Activated CD4-positive, alpha-beta T cell treated with anti-CD3 and anti-CD28 coated beads for 36 hours (primary cell): ENCODE results near the gene TALDO1. TPM values are rescaled to one million over a fixed set of nuclear protein-coding genes. Genes with fewer than 3 reads are reported as not detected.

Source experiments
- ATAC-seq: fragments of 200-7000 bp; cut with Tn5 transposase; one replicate; pipeline ENCODE4 v1.10.0; 2021; ENCODE audit warnings: mild to moderate bottlenecking, moderate library complexity
- CTCF ChIA-PET: fragments of 350-600 bp; sonication (Branson Sonifier 250); formaldehyde crosslinking; loops from one replicate; lab custom pipeline; 2021; ENCODE audit warnings: antibody characterized with exemption; lab: Charles Lee
- POLR2A ChIA-PET: fragments of 350-600 bp; sonication (Branson Sonifier 250); formaldehyde crosslinking; loops from one replicate; lab custom pipeline; 2021; ENCODE audit warnings: antibody characterized with exemption, inconsistent platforms; lab: Charles Lee
- DNase-seq: peaks from one replicate; pipeline ENCODE4 v3.0.0-alpha.2; 2020
- H3K27ac Mint-ChIP-seq: one replicate; pipeline ENCODE4 v1.8.0; 2021; ENCODE audit warnings: mixed read lengths
- H3K27me3 Mint-ChIP-seq: one replicate; pipeline ENCODE4 v1.8.0; 2021; ENCODE audit warnings: mixed read lengths
- H3K36me3 Mint-ChIP-seq: one replicate; pipeline ENCODE4 v1.8.0; 2021; ENCODE audit warnings: low read depth, mixed read lengths
- H3K4me1 Mint-ChIP-seq: one replicate; pipeline ENCODE4 v1.8.0; 2021; ENCODE audit warnings: mixed read lengths
- H3K4me3 Mint-ChIP-seq: one replicate; pipeline ENCODE4 v1.8.0; 2021; ENCODE audit warnings: mild to moderate bottlenecking, moderate library complexity, mixed read lengths
- H3K9me3 Mint-ChIP-seq: one replicate; pipeline ENCODE4 v1.8.0; 2021; ENCODE audit warnings: low read depth, mixed read lengths
- intact Hi-C, 2 experiments: fragments of 100-400 bp; cut with DNase I in 1 of 2; cut with micrococcal nuclease in 1 of 2; formaldehyde crosslinking; loops; one replicate each; pipeline versions ENCODE4 v1.14.2 to v1.15.1; 2022 to 2024; cut with DNase I, micrococcal nuclease
- total RNA-seq, 2 experiments: library from RNA; stranded (reverse); gene quantifications; one replicate each; pipeline ENCODE4 v1.2.3, GENCODE V29; 2021

Gene TALDO1
- total RNA-seq, 2 experiments from 2014 or later: 239 to 246 TPM

DNA sequence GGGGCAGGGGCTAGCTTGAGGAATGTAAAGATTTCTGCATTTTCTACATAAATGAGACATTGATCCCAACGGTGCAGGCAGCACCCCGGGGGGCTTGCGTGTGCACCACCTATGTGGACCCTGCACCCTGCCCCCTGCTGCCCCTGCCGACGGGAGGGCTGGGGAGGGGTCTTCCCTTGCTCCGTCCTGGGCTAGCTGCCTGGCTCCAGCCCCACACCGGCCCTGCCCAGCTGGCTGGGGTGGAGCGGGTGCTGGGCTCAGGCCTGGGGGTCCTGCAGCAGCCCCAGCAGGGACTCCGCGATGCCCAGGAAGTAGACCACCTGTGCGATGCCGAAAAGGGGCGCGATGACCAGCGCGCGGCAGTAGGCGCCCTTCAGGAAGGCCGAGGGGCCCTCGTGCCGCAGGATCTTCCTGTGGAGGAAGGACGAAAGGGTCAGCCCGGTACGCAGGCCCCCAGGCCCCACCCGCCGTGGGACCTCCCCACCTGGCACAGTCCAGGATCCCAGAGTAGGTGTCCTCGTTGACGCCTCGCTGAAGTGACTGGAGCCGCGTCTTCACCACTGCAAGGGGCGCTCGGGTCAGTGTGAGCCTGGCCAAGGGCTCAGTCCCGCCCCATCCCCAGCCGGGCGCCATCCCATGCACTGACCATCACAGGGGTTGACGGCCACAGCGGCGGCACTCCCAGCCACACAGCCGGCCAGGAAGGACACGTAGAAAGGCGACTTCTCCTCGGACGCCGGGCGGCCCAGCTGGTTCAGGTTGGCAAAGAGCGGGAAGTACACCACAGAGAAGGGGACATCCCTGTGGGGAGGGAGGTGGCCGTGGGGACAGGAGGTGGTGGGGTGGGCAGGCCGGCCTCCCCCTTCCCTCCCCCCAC lies 44.6 kb downstream of the TALDO1 start:
- ChIA-PET POLR2A (no interaction called here), CTCF (no interaction called here)
- peaks cover 12% of the 10 kb centered on the region for H3K4me1 Mint-ChIP-seq
- H3K27me3 Mint-ChIP-seq: no peaks in the 10 kb centered on the region
- DNase-seq: no peak
- H3K4me3 Mint-ChIP-seq: no peak overlapping the region
- intact Hi-C loops: loop anchor here in 1 of 2 experiments (10.0 kb wide), 1 partner anchor 217 kb away; the partner anchor contains the start of gene PHRF1
- peaks cover 17% of the 10 kb centered on the region for H3K36me3 Mint-ChIP-seq
- H3K27ac Mint-ChIP-seq: no peak overlapping the region
- ATAC-seq: no peak
- H3K9me3 Mint-ChIP-seq: no peaks in the 10 kb centered on the region

DNA sequence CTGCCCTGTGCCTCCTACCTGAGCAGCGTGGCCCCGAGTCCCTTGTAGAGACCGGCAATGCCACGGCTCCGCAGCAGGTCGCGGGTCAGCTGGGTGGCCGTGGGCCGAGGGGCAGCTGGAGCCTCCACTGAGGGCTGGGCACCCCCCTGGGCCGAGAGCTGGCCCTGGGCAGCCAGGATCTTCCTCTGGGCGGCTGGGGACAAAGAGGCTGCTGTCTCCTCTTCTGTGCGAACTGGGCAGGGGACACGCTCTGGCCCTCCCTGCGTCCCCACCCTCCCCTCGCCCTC lies 45.2 kb downstream of the TALDO1 start:
- peaks cover 13% of the 10 kb centered on the region for H3K4me1 Mint-ChIP-seq
- intact Hi-C loops: loop anchor here in 1 of 2 experiments (10.0 kb wide), 1 partner anchor 218 kb away; the partner anchor contains the start of gene PHRF1
- POLR2A ChIA-PET: no interaction called here
- no peak for DNase-seq
- H3K9me3 Mint-ChIP-seq: no peaks in the 10 kb centered on the region
- no peak overlapping the region for H3K27ac Mint-ChIP-seq
- CTCF ChIA-PET: no interaction called here
- no peak overlapping the region for H3K4me3 Mint-ChIP-seq
- peaks cover 17% of the 10 kb centered on the region for H3K36me3 Mint-ChIP-seq
- no peak for ATAC-seq
- H3K27me3 Mint-ChIP-seq: no peaks in the 10 kb centered on the region

DNA sequence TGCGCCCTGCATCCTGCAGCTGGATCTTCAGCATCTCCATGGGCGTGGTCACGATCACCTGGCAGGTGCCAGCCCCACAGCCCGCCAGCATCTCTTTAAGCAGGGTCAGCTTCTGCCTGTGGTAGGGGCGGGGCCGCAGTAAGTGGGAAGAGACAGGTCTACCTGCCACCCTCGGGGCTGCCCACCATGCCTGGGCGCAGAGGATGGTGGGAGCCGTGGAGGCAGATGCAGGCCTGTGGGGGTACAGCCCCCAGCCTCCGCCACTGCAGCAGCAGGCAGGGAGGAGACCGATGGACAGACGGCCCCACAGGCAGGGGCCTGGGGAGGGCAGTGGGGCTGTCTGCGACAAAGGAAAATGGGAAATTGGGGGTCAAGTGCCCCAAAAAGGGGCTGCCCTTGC lies 45.6 kb downstream of the TALDO1 start:
- DNase-seq (no peak), ATAC-seq (no peak)
- Mint-ChIP-seq H3K36me3 (peaks cover 17% of the 10 kb centered on the region), H3K27ac (no peak overlapping the region), H3K4me1 (peaks cover 13% of the 10 kb centered on the region), H3K27me3 (no peaks in the 10 kb centered on the region), H3K4me3 (no peak overlapping the region), H3K9me3 (no peaks in the 10 kb centered on the region)
- intact Hi-C loops: loop anchor here in 1 of 2 experiments (10.0 kb wide), 1 partner anchor 218 kb away; the partner anchor contains the start of gene PHRF1
- POLR2A ChIA-PET: no interaction called here
- CTCF ChIA-PET: no interaction called here

DNA sequence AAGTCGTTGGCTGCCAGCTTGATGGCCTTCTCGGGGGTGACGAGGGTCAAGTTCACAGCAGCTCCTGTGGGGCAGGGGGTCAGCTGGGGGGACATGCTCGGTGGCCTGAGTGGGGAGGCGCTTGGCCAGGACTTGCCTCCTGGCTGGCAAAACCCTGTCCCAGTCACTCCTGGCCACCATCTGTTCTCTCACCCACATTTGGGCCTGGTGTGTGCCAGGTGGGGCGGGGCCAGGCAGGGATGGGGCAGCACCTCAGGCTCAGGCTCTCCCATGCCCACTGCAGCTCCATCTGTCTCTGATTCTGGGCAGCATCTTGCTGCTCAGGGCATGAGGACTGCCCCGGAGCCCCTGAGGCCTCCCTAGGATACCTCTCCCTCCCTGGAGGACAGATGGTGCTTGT lies 46.3 kb downstream of the TALDO1 start:
- POLR2A ChIA-PET: no interaction called here
- Mint-ChIP-seq H3K27me3 (no peaks in the 10 kb centered on the region), H3K4me3 (no peak overlapping the region), H3K36me3 (peaks cover 17% of the 10 kb centered on the region), H3K27ac (no peak overlapping the region), H3K9me3 (no peaks in the 10 kb centered on the region), H3K4me1 (peaks cover 13% of the 10 kb centered on the region)
- CTCF ChIA-PET: no interaction called here
- no peak for DNase-seq
- no peak for ATAC-seq
- intact Hi-C loops: loop anchor here in 1 of 2 experiments (10.0 kb wide), 1 partner anchor 219 kb away; the partner anchor contains the start of gene PHRF1

DNA sequence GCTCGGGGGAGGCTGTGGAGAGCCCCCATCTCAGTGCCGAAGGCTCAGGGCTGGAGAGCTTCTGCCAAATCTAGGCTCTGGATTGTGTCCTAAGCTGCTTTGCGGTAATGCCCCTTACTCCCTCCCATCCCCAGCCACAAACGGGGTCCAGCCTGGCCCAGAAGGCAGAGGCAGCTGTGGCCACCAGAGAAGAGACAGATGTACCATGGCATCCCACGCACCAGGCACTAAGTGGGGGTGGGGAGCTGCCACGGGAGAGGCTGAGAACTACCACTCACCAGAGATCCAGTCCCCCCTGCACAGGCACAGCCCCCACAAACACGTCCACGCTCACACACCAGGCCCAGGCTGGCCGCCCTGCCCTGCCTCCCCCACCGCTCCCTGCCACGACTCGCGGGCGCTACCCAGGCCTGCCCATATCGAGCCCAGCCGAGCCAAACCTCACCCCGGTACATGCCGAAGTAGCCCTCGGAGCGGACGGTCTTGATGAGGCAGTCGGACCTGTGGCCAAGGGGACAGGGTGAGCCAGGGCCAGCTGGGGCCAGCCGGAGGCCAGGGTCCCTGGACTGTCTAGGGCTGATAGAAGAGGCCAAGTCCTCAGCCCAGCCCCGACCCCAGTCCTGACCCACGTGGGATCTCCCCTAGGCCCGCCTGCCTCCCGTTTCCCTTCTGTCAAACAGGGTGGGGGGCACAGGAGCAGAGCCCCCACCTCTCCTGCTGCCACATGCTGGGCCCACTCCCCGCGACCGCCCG lies 46.9 kb downstream of the TALDO1 start:
- no peak for DNase-seq
- peaks cover 17% of the 10 kb centered on the region for H3K36me3 Mint-ChIP-seq
- H3K9me3 Mint-ChIP-seq: no peaks in the 10 kb centered on the region
- H3K27ac Mint-ChIP-seq: no peak overlapping the region
- ChIA-PET CTCF (no interaction called here), POLR2A (no interaction called here)
- no peak for ATAC-seq
- intact Hi-C loops: loop anchor here in 1 of 2 experiments (10.0 kb wide), 1 partner anchor 219 kb away; the partner anchor contains the start of gene PHRF1
- H3K4me1 Mint-ChIP-seq: peaks cover 13% of the 10 kb centered on the region
- peak overlapping the region; percentile 4 for H3K4me3 Mint-ChIP-seq
- no peaks in the 10 kb centered on the region for H3K27me3 Mint-ChIP-seq

DNA sequence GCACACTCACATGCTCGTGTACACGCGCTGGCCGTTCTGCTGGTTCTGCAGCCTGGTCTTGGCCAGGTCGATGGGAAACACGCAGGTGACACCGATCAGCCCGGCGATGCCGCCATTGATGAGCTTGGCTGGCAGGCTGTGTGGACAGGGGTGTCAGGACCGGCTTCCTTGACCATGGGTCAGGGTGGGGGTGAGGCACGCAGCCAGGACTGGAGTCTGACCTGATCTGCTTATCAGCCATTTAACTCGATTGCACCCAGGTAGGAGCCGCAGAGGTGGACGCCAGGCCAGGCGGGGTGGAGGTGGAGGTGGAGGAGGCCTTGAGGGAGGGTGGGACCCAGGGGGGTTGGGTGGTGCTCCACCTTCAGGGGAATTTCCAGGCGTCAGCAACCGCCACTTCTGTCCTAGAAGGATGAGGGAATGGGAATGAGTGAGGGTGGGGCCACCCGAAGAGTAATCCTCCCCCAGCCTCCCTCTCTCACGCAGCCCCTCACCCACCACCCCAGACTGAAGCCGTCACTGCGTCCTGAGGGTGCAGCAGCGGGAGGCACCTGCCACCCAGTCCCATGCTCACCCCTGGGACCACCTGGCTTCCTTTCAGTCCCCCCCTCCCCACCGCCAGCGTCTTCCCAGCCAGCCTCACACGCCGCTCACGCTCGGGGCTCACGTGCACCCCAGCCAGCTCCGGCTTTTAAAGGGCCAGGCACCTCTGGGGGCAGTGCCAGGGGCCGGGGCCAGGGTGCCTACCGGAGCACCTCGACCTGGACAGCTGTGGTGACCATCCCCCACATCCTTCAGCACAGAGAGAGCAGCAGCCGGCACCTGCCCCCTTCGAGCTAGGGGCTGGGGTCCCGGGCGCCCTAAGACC lies 47.7 kb downstream of the TALDO1 start:
- POLR2A ChIA-PET: interaction anchor here (0.8 to 0.9 kb wide), 2 partner anchors 9 to 20 kb away, joined by 3 read pairs; no protein-coding TSS in a partner anchor
- intact Hi-C loops: loop anchor here (5.0 to 10.0 kb wide), 2 partner anchors 220 to 483 kb away; partner anchors contain the start of genes IFITM1 (in 1 of the 2) and PHRF1 (in 1 of the 2)

DNA sequence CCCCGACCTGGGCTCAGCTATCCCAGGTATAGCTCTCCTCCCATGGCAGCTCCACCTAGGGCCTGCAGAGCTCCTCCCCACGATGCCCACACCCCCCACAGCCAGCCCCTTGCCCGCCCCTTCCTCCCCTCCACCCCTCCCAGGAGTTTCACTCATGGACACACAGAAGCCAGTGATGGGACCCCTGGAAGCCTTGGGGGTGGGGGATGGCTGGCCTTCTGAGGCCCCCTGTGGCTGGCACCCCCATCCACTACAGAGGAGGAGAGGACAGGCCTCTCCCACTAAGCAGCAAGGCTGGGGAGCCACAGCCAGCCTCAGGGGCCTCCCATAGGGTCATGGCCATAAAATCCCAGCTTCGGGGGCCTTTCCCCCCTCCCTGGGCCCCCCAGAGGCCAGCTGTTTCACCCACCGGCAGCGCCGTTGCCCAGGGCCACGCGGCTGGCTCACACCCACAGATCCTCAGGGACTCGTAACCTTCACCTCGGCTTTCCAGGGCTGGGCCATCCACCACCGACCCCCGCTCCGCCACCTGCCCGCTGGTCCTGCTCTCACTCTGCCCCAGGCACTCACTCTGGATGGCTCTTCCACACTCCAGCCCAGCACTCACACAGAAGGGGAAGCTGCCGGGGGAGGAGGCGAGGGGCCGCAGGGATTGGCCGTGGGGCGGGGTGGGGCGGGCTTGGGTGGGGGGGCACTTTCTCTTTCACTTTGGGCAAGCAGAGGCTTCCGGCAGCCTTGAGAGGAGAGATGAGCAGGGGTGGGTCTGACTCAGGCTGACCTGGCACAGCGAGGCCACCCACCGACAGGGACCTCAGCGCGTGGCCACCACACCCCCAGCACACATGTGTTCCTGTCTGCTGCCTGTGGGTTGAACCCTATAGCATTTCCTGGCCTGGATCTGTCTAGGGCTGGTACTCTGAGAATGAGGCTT lies 48.6 kb downstream of the TALDO1 start:
- peak; percentile 76 for ATAC-seq
- peaks cover 17% of the 10 kb centered on the region for H3K36me3 Mint-ChIP-seq
- peaks cover 13% of the 10 kb centered on the region for H3K4me1 Mint-ChIP-seq
- ChIA-PET POLR2A (interaction anchor here (0.8 to 2.1 kb wide), 5 partner anchors 10 to 21 kb away, joined by 3 to 10 read pairs (median 3); partner anchors contain the start of genes GATD1 and RPLP2), CTCF (interaction anchor here (0.7 to 1.4 kb wide), 3 partner anchors 20 to 69 kb away, joined by 3 to 5 read pairs (median 4); no protein-coding TSS in a partner anchor)
- intact Hi-C loops: loop anchor here (1.0 to 10.0 kb wide), 7 partner anchors 19 to 560 kb away; partner anchors contain the start of genes GATD1 (in 2 of the 2), IFITM1 (in 1 of the 2), PHRF1 (in 1 of the 2) and POLR2L (in 1 of the 2)
- no peaks in the 10 kb centered on the region for H3K9me3 Mint-ChIP-seq
- H3K27me3 Mint-ChIP-seq: no peaks in the 10 kb centered on the region
- peak overlapping the region; percentile 58 for H3K27ac Mint-ChIP-seq
- peak overlapping the region; percentile 79 for H3K4me3 Mint-ChIP-seq
- peak; percentile 93 for DNase-seq

More for the DNA sequence above, 47.7 kb downstream of the TALDO1 start:
- peak; percentile 37 for DNase-seq
- Mint-ChIP-seq H3K36me3 (peaks cover 18% of the 10 kb centered on the region), H3K27me3 (no peaks in the 10 kb centered on the region), H3K4me1 (peaks cover 13% of the 10 kb centered on the region), H3K4me3 (peak overlapping the region; percentile 79), H3K27ac (no peak overlapping the region), H3K9me3 (no peaks in the 10 kb centered on the region)
- CTCF ChIA-PET: no interaction called here
- no peak for ATAC-seq

DNA sequence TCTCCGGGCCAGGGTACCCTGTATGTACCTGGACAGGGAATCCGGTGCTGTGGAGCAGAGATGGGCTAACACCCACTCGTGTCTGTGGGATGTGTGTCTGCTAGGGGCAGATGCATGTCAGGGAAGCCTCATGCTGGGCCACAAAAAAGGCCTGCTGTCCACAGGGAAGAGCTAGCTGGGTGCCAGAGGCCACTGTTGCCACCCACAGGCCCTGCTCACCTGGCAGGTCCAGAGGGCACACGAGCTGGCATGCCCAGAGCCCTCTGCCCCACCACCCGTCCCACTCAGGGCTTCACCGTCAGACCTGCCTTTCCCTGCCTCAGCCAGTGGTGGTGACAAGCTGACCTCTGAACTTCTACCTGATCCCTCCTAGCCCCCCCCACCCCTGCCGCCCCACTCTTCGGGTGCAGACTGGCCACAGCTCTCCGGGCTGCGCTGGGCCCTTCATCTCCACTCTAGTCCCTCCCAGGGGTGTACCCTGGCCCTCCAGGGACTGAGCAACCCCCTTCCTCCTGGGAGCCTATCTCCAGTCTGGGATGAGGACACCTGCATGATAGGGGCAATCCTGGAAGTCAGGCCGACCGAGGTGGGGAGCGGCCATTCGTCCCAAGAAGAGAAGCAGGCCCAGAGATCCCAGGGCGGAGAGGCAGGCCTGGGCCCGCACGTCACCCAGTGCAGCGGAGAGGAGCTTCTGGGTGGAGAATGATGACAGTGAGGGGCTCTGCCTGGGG lies 49.5 kb downstream of the TALDO1 start:
- peaks cover 13% of the 10 kb centered on the region for H3K36me3 Mint-ChIP-seq
- ChIA-PET CTCF (interaction anchor here (0.7 to 1.4 kb wide), 4 partner anchors 21 to 184 kb away, joined by 3 to 5 read pairs (median 4); no protein-coding TSS in a partner anchor), POLR2A (interaction anchor here (1.1 to 2.1 kb wide), 4 partner anchors 13 to 23 kb away, joined by 3 to 10 read pairs (median 4); partner anchors contain the start of genes GATD1, PNPLA2 and RPLP2)
- ATAC-seq (no peak), DNase-seq (peak; percentile 37)
- H3K27me3 Mint-ChIP-seq: no peaks in the 10 kb centered on the region
- H3K9me3 Mint-ChIP-seq: no peaks in the 10 kb centered on the region
- H3K27ac Mint-ChIP-seq: peak overlapping the region; percentile 67
- H3K4me3 Mint-ChIP-seq: peak overlapping the region; percentile 79
- intact Hi-C loops: loop anchor here (1.0 to 10.0 kb wide), 11 partner anchors 9 to 560 kb away; partner anchors contain the start of genes GATD1 (in 2 of the 2), IFITM1 (in 1 of the 2), PHRF1 (in 1 of the 2) and PIDD1 (in 1 of the 2)
- peaks cover 13% of the 10 kb centered on the region for H3K4me1 Mint-ChIP-seq
